ENCODE results near the gene HOMER2.
"Not testable (repeated sequence)": the region's sequence is repeated elsewhere in the genome, so short reads cannot be mapped to it uniquely, and the experiment has no call there.

HOMER2 gene

DNA sequence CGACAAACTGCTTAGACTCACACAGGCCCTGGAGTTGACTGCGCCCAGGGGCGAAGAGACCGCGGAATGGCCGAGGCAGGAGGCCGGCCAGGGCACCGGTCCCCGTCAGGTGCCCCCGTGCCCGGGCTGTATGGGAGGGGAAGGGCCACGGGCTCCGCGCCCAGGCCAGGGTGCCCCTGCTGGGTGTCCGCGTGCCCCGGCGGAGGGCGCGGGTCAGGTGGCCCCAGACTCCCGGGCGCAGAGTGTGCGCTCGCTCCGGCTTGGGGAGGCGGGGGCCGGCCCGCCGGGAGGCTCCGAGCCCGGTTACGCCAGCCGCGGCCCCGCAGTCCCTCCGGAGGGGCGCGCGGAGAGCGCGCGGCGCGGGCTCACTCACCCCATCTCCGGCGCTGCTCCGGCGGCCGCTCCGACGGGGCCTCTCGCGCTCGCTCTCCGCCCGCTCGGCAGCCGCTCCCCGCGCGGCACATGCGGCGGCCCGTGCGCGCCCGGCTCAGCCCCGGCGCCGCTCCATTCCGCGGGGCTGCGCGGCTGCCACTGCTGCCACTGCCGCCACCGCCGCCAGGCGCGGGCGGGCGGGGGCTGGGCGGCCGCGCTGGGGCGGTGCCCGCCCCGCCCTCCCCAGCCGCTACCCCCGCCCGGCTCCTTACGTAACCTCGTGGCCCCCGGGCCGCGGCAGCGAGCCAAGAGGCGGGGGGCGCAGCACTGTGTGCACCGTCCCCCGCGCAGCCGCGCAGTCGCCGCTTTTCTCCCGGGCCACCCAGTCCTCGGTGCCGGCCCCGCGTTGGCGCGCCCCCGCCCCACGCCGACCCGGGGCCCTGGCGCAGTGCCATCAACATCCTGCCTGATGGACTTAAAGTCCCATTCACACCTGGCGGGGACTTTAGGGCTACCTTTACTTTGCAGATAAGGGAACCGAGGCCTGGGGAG lies at the start of gene HOMER2:
HOMER2 (minus strand) TSS at position 563 of the 924 bp plus-strand sequence; CDS start at position 378, 185 bp downstream.
- no peak for FAIRE-seq
- DNase-seq (ENCODE audit: insufficient read length, low spot score) = peak; percentile 57
- TF ChIP-seq CTCF (IDR thresholded peaks at IDR 0.05; ENCODE audit: insufficient read depth, missing control alignments) = no peak

DNA sequence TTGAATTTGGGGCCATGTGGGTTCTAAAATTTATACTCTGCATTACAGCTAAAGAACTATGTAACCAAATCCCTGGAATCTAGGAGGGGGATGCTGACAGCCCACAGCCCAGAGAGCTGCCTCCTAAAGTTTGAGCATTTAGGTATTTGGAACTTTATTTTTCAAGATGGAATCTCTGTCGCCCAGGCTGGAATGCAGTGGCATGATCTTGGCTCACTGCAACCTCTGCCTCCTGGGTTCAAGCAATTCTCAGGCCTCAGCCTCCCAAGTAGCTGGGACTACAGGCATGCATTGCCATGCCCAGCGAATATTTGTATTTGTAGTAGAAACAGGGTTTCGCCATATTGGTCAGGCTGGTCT lies 48.1 kb upstream of the HOMER2 start:
- not testable (repeated sequence) for DNase-seq (ENCODE audit: insufficient read length, low spot score); FAIRE-seq

GRCh38 chr15:82999905-83000671 lies 47.6 kb upstream of the HOMER2 start:
- DNase-seq (ENCODE audit: insufficient read length, low spot score) = no peak
- FAIRE-seq = peak; percentile 32
- peak; percentile 75 for TF ChIP-seq CTCF (IDR thresholded peaks at IDR 0.05; ENCODE audit: insufficient read depth, missing control alignments)

GRCh38 chr15:82999426-82999825 lies 46.9 kb upstream of the HOMER2 start:
- no peak for TF ChIP-seq CTCF (IDR thresholded peaks at IDR 0.05; ENCODE audit: insufficient read depth, missing control alignments)
- no peak for FAIRE-seq
- no peak for DNase-seq (ENCODE audit: insufficient read length, low spot score)

GRCh38 chr15:82995938-82996337 lies 43.4 kb upstream of the HOMER2 start:
- FAIRE-seq (peak; percentile 46), DNase-seq (ENCODE audit: insufficient read length, low spot score) (no peak)

DNA sequence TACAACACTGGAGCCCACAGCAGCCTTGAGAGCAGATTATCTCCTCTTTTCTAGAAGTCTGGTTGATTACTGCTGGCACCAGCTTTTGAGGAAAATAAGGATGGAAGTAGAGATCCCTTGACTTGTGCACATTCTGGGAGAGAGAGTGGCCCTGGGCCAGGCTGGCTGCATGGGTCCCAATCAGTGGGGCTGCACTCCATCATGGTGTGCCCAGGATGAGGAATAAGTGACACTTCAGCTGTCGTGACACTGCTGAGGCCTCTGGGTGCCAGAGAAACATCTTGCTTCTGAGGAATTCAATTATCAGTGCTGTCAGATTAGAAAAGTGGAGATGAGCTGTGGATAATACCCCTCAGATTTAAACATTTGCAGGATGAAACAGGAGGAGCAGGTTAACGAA lies 42.6 kb upstream of the HOMER2 start:
- no peak for TF ChIP-seq CTCF (IDR thresholded peaks at IDR 0.05; ENCODE audit: insufficient read depth, missing control alignments)
- DNase-seq (ENCODE audit: insufficient read length, low spot score) = peak; percentile 40
- peak; percentile 96 for FAIRE-seq

More at GRCh38 chr15:82995938-82996337, 43.4 kb upstream of the HOMER2 start:
- TF ChIP-seq CTCF (IDR thresholded peaks at IDR 0.05; ENCODE audit: insufficient read depth, missing control alignments) = no peak

DNA sequence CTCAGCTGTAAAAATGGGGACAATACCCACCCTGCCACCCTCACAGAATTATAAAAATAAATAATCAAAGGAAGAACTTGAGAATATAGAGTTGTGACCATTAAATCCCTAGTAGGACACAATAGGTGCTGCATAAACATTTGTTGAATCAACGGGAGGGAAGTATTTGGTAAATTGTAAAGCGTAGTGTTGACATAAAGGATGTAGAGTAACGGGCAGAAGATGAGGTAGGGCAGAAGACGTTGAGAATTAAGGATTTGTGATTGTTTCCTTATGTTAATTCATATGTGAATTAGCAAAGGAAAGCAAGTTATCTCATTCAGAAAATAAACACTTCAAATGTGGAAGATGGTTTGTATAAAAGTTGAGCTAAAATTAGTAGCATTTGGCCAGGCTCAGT lies 40.6 kb upstream of the HOMER2 start:
- DNase-seq (ENCODE audit: insufficient read length, low spot score) (no peak), FAIRE-seq (peak; percentile 16)
- TF ChIP-seq CTCF (IDR thresholded peaks at IDR 0.05; ENCODE audit: insufficient read depth, missing control alignments) = no peak

Data from D721Med (cell line).